ENCODE data around the gene PCDH11Y.
"Not testable (repeated sequence)": the region's sequence is repeated elsewhere in the genome, so short reads cannot be mapped to it uniquely, and the experiment has no call there.

The PCDH11Y gene

GRCh38 chrY:5000057-5000456, at the start of gene PCDH11Y:
PCDH11Y (plus strand) TSS chrY:5000296; CDS start chrY:5057100, 56,804 bp downstream.
- not testable (repeated sequence) for DNase-seq

DNA sequence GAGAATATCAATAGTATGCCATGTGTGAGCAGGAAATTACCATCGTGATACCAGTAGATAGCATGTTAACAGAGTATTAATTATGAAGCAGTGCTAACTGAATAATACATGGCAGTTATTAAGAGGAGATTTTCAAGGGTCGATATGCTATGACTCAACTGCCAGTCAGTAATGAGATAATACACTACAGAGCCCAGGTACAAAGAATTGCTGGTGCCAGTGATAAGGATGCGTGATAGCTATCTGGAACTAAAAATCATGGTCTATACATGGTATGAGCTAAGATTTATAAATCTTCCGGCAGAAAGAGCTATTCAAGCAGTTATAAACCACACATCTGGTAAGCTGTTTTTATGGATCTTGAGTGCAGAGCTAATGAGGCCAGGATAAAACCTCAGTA, 32.2 kb upstream of the PCDH11Y start:
- not testable (repeated sequence) for DNase-seq

- not testable (repeated sequence) for DNase-seq
Observed at GRCh38 chrY:4991743-4992400, 8.2 kb upstream of the PCDH11Y start.

DNA sequence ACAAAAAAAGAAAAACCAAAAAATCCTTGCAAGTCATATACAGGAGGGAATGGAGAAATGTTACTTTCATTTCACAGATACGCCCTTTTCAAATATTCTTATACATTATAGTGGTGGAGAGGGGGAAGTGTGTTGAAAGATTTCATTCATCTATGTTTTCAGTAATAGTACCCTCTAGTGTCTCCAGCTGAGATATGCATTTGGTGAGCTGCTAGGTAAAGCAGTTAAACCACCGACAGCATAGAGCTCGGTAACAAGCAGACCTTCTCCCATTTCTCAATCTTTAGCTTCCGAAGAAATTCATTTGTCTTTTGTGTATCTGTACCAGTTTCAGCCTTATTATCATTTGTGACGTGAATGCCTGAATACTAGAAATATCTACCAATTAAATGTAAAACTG, 5.2 kb upstream of the PCDH11Y start:
- not testable (repeated sequence) for DNase-seq

DNA sequence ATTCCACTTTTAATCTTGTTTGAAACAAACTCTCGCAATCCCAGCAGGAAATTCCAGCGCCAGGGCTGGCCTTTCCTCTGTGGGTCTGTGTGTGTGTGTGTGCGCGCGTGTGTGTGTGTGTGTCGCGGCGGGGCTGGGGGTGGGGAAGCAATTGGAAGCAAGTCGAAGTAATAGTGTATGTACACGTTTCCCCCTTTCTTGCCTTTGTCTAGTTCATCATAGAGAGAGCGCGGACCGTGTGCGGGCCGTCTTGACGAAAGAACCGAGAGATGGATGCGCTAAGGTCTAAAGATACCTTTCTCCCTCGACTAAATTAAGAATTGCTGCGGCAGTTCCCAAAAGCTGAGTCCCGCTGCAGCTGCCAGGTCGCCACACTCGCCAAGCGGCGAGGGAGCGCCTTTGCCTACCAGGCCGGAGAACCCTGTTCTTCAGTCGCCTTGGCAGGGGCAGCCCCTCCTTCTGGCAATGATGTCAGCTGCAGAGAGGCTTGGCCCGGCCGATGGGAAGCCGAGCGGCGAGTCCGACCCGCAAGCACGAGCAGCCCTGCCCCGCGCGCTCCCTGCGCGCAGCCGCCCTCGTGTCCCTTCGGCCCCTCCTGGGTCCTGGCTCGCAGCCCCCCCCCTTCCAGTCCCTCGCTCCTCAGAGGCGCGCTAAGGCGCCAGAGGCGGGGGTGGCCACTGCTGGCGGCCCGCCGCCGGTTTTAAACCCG, 2.5 kb downstream of the PCDH11Y start:
- not testable (repeated sequence) for DNase-seq

DNA sequence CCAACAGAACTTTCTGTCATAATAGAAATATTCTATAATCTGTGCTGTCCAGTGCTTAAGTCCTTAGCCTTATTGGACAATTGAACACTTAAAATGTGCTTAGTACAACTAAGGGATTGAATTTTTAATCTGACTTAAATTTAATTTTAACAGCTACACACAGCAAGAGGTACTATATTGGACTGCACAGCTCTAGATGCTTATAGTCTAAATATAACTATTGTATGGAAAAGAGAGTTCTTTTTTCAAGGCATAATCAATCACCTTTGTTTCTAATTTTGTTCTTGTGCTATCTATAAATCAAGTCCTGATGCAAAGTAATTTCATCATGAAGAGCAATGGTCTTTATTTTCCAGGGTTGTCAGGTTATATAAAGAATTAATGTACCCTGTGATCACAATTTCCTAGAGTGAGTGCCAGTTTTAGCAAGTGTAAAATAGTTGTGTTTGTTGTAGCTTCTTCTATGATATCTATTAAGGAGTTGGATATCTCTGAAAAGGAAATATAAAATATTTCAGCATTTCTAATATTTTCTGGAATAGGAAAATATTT, 39.0 kb downstream of the PCDH11Y start:
- DNase-seq = not testable (repeated sequence)

DNA sequence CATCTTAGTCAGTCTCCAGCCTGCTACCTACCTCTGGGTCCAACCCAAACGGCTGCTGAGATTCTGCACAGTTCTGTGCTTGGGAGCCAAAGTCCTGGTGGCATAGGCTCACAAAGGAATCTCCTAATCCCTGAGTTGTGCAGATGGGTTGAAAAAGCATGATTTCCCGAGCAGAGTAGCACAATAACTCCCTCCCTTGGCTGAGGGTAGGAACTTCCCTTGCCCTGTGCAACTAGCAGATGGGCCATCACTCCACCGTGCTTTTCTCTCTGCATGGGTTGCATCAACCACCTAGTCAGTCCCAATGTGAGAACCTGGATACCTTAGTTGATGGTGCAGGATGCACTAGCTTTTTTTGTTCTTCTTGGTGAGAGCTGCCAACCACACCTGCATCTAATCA, 82.9 kb downstream of the PCDH11Y start:
- DNase-seq = not testable (repeated sequence)

DNA sequence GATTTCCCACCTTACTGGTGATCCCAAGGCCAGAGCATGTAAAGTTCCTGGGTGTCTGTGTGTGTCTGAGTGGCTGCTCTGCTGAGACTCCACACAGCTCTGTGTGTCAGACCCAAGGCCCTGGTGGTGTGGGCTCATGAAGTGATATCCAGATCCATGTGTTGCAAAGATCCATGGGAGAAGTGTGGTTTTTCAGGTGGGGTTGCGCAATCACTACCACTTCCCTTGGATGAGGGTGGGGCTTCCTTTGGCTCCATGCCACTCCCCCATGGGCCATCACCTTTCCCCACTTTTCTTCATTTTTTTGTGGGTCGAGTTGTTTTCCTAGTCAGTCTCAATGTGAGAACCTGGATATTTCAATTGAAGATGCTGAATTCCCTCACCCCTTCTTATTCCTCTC, 182.9 kb downstream of the PCDH11Y start:
- DNase-seq = not testable (repeated sequence)

- not testable (repeated sequence) for DNase-seq
Observed at GRCh38 chrY:5215116-5215515, 215.0 kb downstream of the PCDH11Y start.

DNA sequence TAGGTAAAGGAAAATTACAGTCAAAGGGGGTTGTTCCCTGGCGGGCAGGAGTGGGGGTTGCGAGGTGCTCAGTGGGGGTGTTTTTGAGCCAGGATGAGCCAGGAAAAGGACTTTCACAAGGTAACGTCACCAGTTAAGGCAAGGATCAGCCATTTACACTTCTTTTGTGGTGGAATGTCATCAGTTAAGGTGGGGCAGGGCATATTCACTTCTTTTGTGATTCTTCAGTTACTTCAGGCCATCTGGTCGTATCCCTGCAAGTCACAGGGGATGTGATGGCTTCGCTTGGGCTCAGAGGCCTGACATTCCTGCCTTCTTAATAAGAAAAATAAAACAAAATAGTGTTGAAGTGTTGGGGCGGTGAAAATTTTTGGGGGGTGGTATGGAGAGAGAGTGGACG, 324.8 kb downstream of the PCDH11Y start:
- not testable (repeated sequence) for DNase-seq

DNA sequence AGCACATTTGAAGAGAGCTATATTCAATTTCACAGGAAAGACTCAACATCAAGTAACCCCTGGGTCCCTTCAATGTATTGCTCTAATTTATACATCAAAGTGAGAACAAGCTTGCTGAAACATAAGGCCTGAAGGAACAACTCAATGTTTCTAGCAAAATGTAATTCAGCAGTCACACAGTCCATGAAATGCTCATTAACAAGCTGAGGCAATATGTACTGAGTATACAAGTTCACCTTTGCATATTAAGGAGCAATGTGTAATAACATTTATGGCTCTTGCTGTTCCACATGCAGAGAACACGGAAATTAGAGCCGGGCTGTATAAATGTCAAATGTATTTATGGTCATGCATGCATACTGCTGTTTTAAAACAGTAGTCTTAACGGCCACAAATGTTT, 342.1 kb downstream of the PCDH11Y start:
- DNase-seq = not testable (repeated sequence)

DNA sequence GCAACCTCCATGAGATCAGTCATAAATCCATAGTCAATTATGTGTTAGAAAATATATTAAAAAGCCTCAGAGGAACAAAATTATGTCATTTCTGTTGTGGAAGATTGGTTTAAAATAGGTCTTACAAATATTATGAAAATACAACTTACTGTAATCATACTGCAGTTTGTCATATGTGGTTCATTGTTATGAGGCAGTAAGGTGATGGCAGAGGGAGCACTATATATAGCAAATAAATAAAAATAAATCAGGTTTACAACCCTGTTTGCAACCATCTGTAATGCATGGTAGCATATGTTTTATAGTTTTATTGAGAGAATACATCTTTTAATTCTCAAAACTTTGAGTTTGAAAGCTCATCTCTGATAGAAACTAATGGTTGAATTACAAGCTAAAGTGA, 543.6 kb downstream of the PCDH11Y start:
- DNase-seq = not testable (repeated sequence)

DNA sequence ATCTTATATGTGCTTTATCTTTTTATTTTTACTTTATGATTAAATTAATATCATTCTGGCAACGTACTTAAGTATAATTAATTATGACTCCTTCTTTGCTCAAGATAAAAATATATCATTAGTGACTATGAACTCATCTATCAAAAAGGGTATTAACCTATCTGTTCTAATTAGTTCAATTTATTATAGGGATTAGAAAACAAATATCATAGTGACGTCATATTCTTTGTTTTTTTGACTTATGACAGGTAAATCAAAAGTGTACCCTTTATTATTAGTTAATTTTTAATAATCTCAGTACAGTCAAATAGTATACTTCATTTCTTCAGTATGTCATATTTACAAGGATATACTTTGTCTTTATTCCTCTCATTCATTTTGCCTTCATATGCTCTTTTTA, 638.5 kb downstream of the PCDH11Y start:
- not testable (repeated sequence) for DNase-seq

- not testable (repeated sequence) for DNase-seq
Observed at GRCh38 chrY:5679265-5679664, 679.2 kb downstream of the PCDH11Y start.

GRCh38 chrY:5708727-5709126, 708.6 kb downstream of the PCDH11Y start:
- DNase-seq = not testable (repeated sequence)

GRCh38 chrY:5709788-5710381, 709.8 kb downstream of the PCDH11Y start:
- not testable (repeated sequence) for DNase-seq

GRCh38 chrY:5761403-5761802, 761.3 kb downstream of the PCDH11Y start:
- DNase-seq = not testable (repeated sequence)

- not testable (repeated sequence) for DNase-seq
Observed at GRCh38 chrY:5776485-5776884, 776.4 kb downstream of the PCDH11Y start.
